HG03060 (cell line): ENCODE data around the gene SLFN14.
"Not testable (repeated sequence)": the region's sequence is repeated elsewhere in the genome, so short reads cannot be mapped to it uniquely, and the experiment has no call there.

Experiments used
- ATAC-seq: cut with Tn5 transposase; IDR thresholded peaks from one replicate; pipeline ENCODE4 v1.9.1; 2021; ENCODE audit warnings: low read depth, moderate number of reproducible peaks; ENCODE audit not compliant: unreplicated experiment

SLFN14 gene

DNA sequence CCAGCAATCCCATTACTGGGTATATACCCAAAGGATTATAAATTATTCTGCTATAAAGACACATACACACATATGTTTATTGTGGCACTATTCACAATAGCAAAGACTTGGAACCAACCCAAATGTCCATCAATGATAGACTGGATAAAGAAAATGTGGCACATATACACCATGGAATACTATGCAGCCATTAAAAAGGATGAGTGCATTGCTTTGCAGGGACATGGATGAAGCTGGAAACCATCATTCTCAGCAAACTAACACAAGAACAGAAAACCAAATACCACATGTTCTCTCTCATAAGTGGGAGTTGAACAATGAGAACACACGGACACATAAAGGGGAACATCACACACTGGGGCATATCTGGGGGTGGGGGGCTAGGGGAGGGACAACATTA, 31.3 kb downstream of the SLFN14 start:
- ATAC-seq = not testable (repeated sequence)

DNA sequence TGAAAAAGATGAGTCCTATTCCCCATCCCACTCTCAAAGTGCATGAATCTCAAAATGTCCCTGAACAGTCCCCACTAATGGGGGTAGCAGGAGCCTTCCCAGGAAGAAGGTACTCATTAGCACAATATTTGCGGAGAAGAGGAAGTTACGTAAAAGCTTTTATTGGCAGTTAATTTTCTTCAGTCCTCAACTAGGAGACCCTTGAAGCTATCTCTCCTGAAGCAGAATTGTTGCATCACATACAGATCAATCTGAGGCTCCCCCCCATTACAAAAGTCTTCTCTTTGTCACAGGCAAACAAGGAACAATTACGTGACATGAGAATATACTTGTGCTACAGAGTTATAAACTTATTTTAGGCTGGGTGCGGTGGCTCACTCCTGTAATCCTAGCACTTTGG, 37.3 kb downstream of the SLFN14 start:
- ATAC-seq = no peak

DNA sequence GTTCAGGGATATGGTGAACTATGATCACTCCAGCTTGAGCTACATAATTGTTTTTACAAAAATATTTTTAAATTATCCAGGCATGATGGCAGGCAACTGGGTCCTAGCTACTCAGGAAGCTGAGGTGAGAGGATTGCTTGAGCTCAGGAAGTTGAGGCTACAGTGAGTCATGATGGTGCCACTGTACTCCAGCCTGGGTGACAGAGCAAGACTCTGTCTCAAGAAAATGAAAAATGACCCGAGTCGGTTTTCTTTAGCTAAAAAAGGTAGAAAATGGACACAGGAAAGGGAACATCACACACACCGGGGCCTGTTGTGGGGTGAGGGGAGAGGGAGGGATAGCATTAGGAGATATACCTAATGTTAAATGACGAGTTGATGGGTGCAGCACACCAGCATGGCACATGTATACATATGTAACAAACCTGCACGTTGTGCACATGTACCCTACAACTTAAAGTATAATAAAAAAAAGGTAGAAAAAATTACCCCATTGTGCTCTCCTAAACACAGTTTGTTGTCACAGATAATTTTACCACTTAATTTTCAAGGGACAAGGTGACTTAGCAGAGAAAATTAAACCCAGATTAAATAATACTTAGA, 38.9 kb downstream of the SLFN14 start:
- ATAC-seq = not testable (repeated sequence)

DNA sequence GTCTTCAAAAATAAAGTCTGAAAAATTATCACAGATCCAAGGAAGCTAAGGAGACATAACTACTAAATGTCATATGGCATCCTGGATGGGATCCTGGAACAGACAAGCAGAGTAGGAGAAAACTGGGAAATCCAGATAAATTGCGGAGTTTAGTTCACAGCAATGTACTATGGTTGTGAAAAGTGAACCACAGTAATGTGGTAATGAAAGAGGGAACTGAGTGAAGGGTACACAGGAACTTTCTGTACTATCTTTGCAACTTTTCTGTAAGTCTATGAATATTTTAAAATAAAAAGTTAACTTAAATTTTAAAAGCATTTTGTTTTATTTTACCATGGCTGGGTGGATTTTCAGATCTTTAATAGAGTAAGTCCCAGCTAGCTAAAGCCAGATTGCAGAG, 39.5 kb downstream of the SLFN14 start:
- no peak for ATAC-seq

DNA sequence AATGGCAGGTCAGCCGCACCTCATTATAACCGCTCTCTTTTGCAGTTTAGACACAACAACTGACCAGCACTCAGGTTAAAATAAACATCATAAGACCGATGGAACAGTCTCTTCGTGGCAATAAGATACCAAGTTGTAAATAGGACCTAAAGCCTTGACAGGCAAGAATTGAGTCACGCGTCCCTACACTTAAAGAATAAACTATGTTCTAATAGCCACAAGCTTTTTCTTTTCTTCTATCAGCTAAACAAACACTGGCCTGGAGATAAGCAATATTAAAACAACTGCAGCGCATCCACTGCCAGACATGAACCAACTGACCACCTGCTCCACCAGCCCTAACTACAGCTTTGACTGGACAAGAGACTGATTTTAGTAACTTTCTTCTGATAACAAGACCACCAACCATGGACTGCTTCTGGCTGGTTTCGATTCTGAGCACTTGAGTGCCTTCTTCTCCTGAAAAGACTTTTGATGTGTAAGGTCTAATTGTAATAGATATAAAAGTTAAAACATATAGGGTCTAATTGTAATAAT, 40.6 kb downstream of the SLFN14 start:
- ATAC-seq = no peak

DNA sequence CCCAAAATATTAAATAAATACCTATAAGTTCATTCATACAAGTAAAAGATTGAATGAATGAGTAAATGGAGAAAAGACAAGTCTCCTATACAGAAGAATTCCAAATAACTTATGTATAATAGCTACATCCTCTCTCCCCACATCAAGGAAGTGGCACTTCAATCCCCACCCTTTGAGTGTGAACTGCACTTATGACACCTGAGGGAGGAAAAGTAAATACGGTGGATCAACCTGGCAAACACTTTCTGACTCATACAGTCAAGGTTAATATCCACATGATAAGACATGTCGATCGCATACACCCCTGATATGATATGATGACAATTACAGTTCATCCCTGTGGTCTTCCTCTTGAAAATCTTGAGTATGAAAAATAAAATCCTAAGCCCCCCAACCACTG, 41.2 kb downstream of the SLFN14 start:
- no peak for ATAC-seq

DNA sequence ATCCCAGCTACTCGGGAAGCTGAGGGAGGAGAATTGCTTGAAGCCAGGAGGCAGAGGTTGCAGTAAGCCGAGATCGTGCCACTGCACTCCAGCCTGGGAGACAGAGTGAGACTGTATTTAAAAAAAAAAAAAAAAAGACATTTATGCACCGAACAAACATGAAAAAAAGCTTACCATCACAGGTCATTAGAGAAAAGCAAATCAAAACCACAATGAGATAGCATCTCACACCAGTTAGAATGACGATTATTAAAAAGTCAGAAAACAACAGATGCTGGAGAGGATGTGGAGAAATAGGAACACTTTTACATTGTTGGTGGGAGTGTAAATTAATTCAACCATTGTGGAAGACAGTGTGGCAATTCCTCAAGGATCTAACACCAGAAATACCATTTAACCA, 42.2 kb downstream of the SLFN14 start:
- ATAC-seq = not testable (repeated sequence)

DNA sequence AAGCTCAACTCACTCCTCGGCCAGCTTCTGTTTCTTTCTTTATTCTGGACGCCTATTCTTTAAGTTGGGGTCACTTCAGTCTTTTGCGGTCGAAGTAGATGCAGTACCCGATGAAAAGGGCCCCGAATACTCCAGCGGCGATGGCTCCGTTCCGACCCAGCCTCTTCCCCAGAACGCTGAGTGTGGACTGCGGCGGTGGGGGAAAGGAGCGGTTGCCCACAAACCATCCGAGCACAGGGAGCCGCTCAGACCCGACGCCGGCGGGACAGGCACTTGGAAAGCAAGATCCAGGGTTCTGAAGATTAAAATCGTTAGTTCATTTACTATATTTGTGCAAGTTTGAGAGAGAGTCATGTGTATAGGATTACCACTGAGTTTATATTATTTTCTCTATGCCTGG, 45.6 kb downstream of the SLFN14 start:
- ATAC-seq = no peak

GRCh38 chr17:35514564-35514963, 46.1 kb downstream of the SLFN14 start:
- ATAC-seq = no peak
